PC-3 (cell line): ENCODE data around the gene PCDHA5. TPM values are rescaled to one million over a fixed set of nuclear protein-coding genes. Genes with fewer than 3 reads are reported as not detected.

Source experiments
- ATAC-seq: fragments of 200-7000 bp; cut with Tn5 transposase; 2 replicates; pipeline ENCODE4 v1.9.1; 2020; ENCODE audit warnings: mild to moderate bottlenecking, moderate library complexity
- BruUV-seq: library from RNA; stranded (reverse); fragments of 400-500 nt; replicated peaks from 2 replicates; lab custom pipeline; 2021; lab: Mats Ljungman, UMichigan
- CTCF ChIA-PET: fragments of 300-600 bp; sonication (Branson Sonifier 250); formaldehyde crosslinking; loops from one replicate; lab custom pipeline; 2022; ENCODE audit warnings: antibody characterized with exemption; lab: Charles Lee
- POLR2A ChIA-PET: fragments of 300-600 bp; sonication (Branson Sonifier 250); formaldehyde crosslinking; loops from one replicate; lab custom pipeline; 2022; ENCODE audit warnings: antibody characterized with exemption; ENCODE audit not compliant: unreplicated experiment; lab: Charles Lee
- DNase-seq: peaks from one replicate; pipeline ENCODE4 v3.0.0-alpha.2; 2015
- H2AFZ ChIP-seq: fragments of 300-600 bp; sonication (generic); 2 replicates; pipeline ENCODE4 v1.6.0; 2016; ENCODE audit warnings: antibody characterized with exemption, low read length
- H3F3A ChIP-seq: fragments of 300-600 bp; sonication (generic); one replicate; pipeline ENCODE4 v1.6.0; 2017; ENCODE audit warnings: antibody characterized with exemption, low read length, control low read depth, mild to moderate bottlenecking; ENCODE audit not compliant: unreplicated experiment
- H3K27ac ChIP-seq: fragments of 300-600 bp; sonication (generic); 2 replicates; pipeline ENCODE4 v1.5.1; 2016; ENCODE audit warnings: mild to moderate bottlenecking, low read length
- H3K27me3 ChIP-seq: fragments of 300-600 bp; sonication (generic); 2 replicates; pipeline ENCODE4 v1.6.1; 2016; ENCODE audit warnings: low read length, mixed read lengths
- H3K36me3 ChIP-seq: fragments of 300-600 bp; sonication (generic); 2 replicates; pipeline ENCODE4 v1.6.1; 2016; ENCODE audit warnings: low read depth, mixed run types, low read length, mixed read lengths
- H3K4me1 ChIP-seq: fragments of 300-600 bp; sonication (generic); 2 replicates; pipeline ENCODE4 v1.5.1; 2016; ENCODE audit warnings: low read length; ENCODE audit not compliant: insufficient read depth
- H3K4me2 ChIP-seq: fragments of 300-600 bp; sonication (generic); 2 replicates; pipeline ENCODE4 v1.6.0; 2016; ENCODE audit warnings: low read length
- H3K4me3 ChIP-seq: fragments of 300-600 bp; sonication (generic); 2 replicates; pipeline ENCODE4 v1.5.1; 2016; ENCODE audit warnings: mild to moderate bottlenecking, low read length, mixed read lengths
- H3K79me2 ChIP-seq: fragments of 300-600 bp; sonication (generic); 2 replicates; pipeline ENCODE4 v1.6.1; 2017; ENCODE audit warnings: low read length, mixed read lengths
- H3K9ac ChIP-seq: fragments of 300-600 bp; sonication (generic); 2 replicates; pipeline ENCODE4 v1.6.0; 2016; ENCODE audit warnings: mild to moderate bottlenecking, low read length
- H3K9me2 ChIP-seq: fragments of 300-600 bp; sonication (generic); replicated peaks from 2 replicates; pipeline ENCODE4 v1.6.1; 2016; ENCODE audit warnings: mixed run types, low read length, mixed read lengths
- H3K9me3 ChIP-seq: fragments of 300-600 bp; sonication (generic); 2 replicates; pipeline ENCODE4 v1.6.1; 2016; ENCODE audit warnings: low read length, mixed read lengths
- H4K20me1 ChIP-seq: fragments of 300-600 bp; sonication (generic); 2 replicates; pipeline ENCODE4 v1.6.1; 2016; ENCODE audit warnings: low read length, mixed read lengths
- EZH2 ChIP-seq: fragments of 300-600 bp; sonication (generic); IDR thresholded peaks from one replicate; pipeline ENCODE4 v1.6.1; 2017; ENCODE audit warnings: antibody characterized with exemption, mild to moderate bottlenecking, low read length; ENCODE audit not compliant: unreplicated experiment
- EZH2phosphoT487 ChIP-seq: fragments of 300-600 bp; sonication (generic); IDR thresholded peaks from 2 replicates; pipeline ENCODE4 v1.6.1; 2018; ENCODE audit warnings: mild to moderate bottlenecking, antibody characterized with exemption, low read length, borderline replicate concordance
- intact Hi-C: fragments of 100-400 bp; cut with micrococcal nuclease; formaldehyde crosslinking; loops from 2 replicates; pipeline ENCODE4 v1.9.0; 2023
- total RNA-seq: library from RNA; depleted of rRNA; stranded (reverse); fragments of >200 nt; gene quantifications from 2 replicates; pipeline ENCODE4 v1.2.3, GENCODE V29; 2014
- TF ChIP-seq, protein P1 (sequence below): fragments of 300-600 bp; sonication (generic); conservative IDR thresholded peaks from 2 replicates; pipeline ENCODE4 v1.5.1; 2017; ENCODE audit warnings: antibody characterized with exemption, low read depth, mild to moderate bottlenecking, low read length

Gene PCDHA5
- total RNA-seq, 1 experiment from 2014 or later = 1.5 TPM

GRCh38 chr5:140868721-140869554 is 47.5 kb downstream of the PCDHA5 start, which contains the start of gene PCDHA11:
Gene PCDHA11, plus strand, starts transcription at chr5:140868957. Its CDS starts 147 bp downstream, at chr5:140869104.
- Histone ChIP-seq H3K9me3 (no peaks in the 10 kb centered on the region), H3K4me1 (peaks cover 4% of the 10 kb centered on the region; the same call in 1 of the 2 replicates), H3K79me2 (no peaks in the 10 kb centered on the region), H3K4me3 (no peak within 1 kb of the TSS), H2AFZ (no peak within 1 kb of the TSS), H3K4me2 (no peak within 1 kb of the TSS), H3K36me3 (no peaks in the 10 kb centered on the region; the same call in 1 of the 2 replicates), H3K27ac (no peak within 1 kb of the TSS), H4K20me1 (no peaks in the 10 kb centered on the region), H3K9me2 (no peaks in the 10 kb centered on the region), H3K27me3 (no peaks in the 10 kb centered on the region), H3K9ac (no peak within 1 kb of the TSS), H3F3A (no peaks in the 10 kb centered on the region)
- BruUV-seq = no TSS peak
- DNase-seq (no peak), ATAC-seq (no peak)
- CTCF ChIA-PET = no interaction called here
- no peak for TF ChIP-seq EZH2
- TF ChIP-seq, protein P1, sequence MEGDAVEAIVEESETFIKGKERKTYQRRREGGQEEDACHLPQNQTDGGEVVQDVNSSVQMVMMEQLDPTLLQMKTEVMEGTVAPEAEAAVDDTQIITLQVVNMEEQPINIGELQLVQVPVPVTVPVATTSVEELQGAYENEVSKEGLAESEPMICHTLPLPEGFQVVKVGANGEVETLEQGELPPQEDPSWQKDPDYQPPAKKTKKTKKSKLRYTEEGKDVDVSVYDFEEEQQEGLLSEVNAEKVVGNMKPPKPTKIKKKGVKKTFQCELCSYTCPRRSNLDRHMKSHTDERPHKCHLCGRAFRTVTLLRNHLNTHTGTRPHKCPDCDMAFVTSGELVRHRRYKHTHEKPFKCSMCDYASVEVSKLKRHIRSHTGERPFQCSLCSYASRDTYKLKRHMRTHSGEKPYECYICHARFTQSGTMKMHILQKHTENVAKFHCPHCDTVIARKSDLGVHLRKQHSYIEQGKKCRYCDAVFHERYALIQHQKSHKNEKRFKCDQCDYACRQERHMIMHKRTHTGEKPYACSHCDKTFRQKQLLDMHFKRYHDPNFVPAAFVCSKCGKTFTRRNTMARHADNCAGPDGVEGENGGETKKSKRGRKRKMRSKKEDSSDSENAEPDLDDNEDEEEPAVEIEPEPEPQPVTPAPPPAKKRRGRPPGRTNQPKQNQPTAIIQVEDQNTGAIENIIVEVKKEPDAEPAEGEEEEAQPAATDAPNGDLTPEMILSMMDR = 0 out of 2 replicates have a peak, but pooled peaks have one; percentile 25
- POLR2A ChIA-PET = no interaction called here
- intact Hi-C loops = no loop called here

DNA sequence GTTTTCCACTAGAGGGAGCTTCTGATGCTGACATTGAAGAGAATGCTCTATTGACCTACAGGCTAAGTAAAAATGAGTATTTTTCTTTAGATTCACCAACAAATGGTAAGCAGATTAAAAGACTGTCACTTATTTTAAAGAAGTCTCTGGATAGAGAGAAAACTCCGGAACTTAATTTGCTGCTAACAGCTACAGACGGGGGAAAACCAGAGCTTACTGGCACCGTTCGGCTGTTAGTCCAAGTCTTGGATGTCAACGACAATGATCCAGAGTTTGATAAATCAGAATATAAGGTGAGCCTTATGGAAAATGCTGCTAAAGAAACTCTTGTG is 48.1 kb downstream of the PCDHA5 start:
- CTCF ChIA-PET = no interaction called here
- H3K4me3 ChIP-seq = no peak overlapping the region

More for the DNA sequence above, 48.1 kb downstream of the PCDHA5 start:
- ATAC-seq = no peak
- Histone ChIP-seq H3K9me2 (no peaks in the 10 kb centered on the region), H3K9ac (no peak overlapping the region), H3K4me2 (no peak overlapping the region), H3F3A (no peaks in the 10 kb centered on the region), H3K36me3 (no peaks in the 10 kb centered on the region; the same call in 1 of the 2 replicates), H2AFZ (no peak overlapping the region), H4K20me1 (no peaks in the 10 kb centered on the region), H3K9me3 (no peaks in the 10 kb centered on the region), H3K27ac (no peak overlapping the region), H3K4me1 (peaks cover 10% of the 10 kb centered on the region; the same call in 1 of the 2 replicates), H3K79me2 (0 out of 2 replicates have a peak, but pooled peaks cover 5% of the 10 kb centered on the region), H3K27me3 (no peaks in the 10 kb centered on the region)
- intact Hi-C loops = no loop called here
- POLR2A ChIA-PET = no interaction called here
- no peak for DNase-seq
- no TSS peak for BruUV-seq
- no peak for TF ChIP-seq EZH2phosphoT487
- TF ChIP-seq EZH2 = no peak
- TF ChIP-seq, protein P1 = no peak; the same call in 1 of the 2 replicates
